Measurements from ENCODE around the gene DIS3L2.

DNA sequence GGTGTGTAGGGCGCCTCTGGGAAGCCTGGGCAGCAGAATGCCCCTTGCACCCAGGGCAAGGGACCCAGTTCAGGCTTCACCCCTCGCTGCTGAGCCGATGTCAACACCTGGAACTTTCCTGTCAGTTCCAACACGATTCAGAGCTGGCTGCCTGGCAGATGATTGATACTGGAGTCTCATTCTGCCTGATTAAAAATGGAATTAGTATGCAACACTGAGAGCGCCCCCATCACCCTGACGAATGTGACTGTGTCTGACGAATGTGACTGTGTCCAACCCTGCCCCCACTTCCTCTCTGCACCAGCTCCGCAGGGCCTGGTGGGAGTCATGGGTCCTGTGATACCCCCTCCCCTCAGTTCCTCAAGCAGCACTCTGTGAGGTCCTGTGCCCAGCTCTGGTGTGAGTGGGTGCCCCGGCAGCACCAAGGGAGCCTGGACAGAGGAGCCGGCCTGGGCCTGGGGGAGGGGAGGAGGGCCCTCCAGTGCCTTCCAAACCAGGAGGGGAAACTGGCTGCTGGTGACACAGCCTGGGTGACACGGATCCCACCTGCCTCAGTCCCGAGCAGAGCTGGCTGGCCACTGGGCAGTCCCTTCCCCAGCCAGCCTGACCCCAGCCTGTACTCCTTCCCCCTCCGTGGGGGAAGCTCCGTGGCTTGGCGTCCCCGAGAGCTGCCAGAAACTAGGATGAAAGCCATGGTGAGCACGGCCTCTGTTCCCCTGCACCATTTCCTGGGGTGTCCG is 375.6 kb downstream of the DIS3L2 start:
- TF ChIP-seq, protein P1, sequence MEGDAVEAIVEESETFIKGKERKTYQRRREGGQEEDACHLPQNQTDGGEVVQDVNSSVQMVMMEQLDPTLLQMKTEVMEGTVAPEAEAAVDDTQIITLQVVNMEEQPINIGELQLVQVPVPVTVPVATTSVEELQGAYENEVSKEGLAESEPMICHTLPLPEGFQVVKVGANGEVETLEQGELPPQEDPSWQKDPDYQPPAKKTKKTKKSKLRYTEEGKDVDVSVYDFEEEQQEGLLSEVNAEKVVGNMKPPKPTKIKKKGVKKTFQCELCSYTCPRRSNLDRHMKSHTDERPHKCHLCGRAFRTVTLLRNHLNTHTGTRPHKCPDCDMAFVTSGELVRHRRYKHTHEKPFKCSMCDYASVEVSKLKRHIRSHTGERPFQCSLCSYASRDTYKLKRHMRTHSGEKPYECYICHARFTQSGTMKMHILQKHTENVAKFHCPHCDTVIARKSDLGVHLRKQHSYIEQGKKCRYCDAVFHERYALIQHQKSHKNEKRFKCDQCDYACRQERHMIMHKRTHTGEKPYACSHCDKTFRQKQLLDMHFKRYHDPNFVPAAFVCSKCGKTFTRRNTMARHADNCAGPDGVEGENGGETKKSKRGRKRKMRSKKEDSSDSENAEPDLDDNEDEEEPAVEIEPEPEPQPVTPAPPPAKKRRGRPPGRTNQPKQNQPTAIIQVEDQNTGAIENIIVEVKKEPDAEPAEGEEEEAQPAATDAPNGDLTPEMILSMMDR (IDR thresholded peaks at IDR 0.05; ENCODE audit: low read length) = no peak
- TF ChIP-seq EZH2 (IDR thresholded peaks at IDR 0.05; ENCODE audit: borderline replicate concordance, low read length) = no peak

Data from OCI-LY1 (cell line).